T-helper 2 cell treated with Interferon-gamma antibody and Interleukin-4, amounts not matched to agents 100 ng/mL and 5 ng/mL, for 36 hours (primary cell): ENCODE data around the gene MVK. TPM values are rescaled to one million over a fixed set of nuclear protein-coding genes. Genes with fewer than 3 reads are reported as not detected.

Experiments
- intact Hi-C: fragments of 100-400 bp; cut with micrococcal nuclease; formaldehyde crosslinking; loops from one replicate; pipeline ENCODE4 v1.15.1; 2023
- total RNA-seq: library from RNA; stranded (reverse); gene quantifications from 2 replicates; pipeline ENCODE4 v1.2.3, GENCODE V29; 2022

Gene MVK
- total RNA-seq, 1 donor from 2014 or later = 15.6 TPM

GRCh38 chr12:109544955-109545531 is 28.6 kb upstream of the MVK start:
- intact Hi-C loops = no loop called here

- intact Hi-C loops = no loop called here
Observed at GRCh38 chr12:109545826-109546225, 27.8 kb upstream of the MVK start.

DNA sequence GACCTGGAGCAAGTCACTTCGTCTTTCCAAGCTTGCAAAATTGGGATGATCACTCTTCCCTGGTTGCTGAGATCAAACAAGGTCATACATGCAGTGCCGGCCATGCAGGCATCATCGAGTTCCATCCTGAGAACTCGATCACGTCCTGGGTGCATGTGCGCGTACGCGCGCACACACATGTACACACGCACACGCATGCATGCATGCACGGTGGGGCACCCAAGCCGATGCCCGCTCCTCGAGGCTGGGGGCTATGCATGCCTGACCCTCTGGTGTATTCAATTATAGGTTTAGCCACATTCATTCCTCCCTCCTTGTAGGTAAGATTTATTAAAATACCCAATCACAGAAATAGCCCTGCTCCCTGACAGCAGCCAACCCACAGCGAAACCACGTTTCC is 26.3 kb upstream of the MVK start:
- intact Hi-C loops = no loop called here

DNA sequence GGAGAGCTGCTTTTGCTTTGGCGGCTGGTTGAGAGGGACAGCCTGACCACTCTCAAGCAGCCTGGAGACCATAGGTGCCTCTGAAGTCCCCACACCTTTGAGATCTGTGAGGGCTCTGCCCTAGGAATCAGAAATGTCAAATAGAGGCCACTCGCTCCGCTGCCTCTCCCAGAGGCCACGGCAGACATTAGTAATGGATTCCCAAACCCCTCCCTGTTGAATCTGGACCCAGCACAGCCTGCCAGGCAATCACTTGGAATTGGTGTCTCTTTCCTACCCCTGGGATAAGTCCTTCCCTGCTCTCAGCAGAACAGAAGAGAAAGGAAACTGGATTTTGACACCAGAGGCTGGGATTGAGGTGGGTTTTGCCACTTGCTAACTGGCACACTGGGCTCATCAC is 25.3 kb upstream of the MVK start:
- intact Hi-C loops = no loop called here

DNA sequence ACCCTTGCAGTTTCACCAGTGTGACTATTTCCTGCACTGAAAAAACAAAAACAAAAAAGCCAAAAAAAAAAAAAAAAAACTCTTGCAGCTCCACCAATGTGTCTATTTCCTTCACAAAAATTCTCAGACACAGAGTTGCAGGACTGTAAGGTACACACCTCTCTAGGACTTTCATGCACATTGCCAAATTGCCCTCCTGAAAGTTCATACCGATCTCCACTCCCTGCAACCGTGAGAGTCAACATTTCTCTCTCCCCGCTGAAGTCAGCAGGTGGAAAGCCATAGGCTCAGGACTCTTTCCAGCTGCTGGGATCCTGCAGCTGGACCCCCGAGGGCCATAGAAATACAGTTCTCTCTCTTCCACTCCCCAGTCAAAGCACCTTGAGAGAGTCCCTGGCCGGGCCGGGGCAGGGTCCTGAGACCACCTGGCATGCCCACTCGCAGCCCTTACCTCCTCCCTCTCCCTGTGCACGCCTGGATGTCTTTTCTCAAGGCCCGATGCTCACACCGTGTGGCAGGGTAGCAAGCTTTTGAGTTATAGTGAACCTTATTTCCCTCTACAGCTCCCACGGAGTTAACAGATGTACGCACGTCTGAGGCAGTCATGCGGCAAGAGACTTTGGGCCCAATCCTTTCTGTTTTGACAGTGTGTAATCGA is 23.9 kb upstream of the MVK start:
- intact Hi-C loops = no loop called here

- intact Hi-C loops = no loop called here
Observed at GRCh38 chr12:109550281-109550680, 23.3 kb upstream of the MVK start.

DNA sequence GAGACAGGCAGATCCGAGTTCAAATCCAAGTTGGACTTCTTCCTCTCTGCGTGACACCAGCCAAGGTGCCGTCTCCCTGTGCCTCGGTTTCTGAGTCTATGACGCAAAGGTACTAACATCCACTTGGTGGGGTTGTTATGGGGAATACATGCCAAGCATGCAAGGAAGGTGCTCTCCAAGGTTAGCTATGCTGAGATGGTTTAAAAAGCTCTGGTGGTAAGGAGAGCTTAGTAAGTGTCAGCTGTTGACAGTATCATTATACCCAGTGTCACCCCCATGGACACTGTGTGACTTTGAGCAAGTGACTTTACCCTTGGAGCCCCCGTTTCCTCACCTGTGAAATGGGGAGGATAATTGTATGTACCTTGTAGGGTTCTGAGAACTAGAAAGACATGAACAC is 22.5 kb upstream of the MVK start:
- intact Hi-C loops = no loop called here

GRCh38 chr12:109552971-109553370 is 20.6 kb upstream of the MVK start:
- intact Hi-C loops = no loop called here

GRCh38 chr12:109553483-109553882 is 20.1 kb upstream of the MVK start:
- intact Hi-C loops = no loop called here

- intact Hi-C loops = no loop called here
Observed at GRCh38 chr12:109553906-109554500, 19.6 kb upstream of the MVK start.

DNA sequence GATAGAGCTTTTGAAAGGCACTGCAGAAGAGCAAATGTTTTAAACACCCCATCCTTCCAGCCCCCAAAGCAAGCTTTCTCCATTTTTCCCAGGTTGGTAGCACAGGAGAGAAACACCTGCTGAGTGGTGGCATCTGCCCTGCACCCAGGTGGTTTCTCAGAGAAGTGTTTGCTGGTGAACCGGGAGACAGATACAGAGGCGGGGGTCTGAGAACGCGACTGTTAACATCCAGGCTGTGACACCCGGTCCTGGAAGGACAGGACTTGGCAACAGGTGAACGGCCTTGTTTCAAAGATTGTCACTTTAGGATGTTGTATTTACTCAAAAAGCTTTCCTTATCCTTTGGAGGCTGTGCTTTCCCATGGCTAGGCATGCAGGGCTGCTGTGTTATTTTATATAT is 18.8 kb upstream of the MVK start:
- intact Hi-C loops = no loop called here

GRCh38 chr12:109555431-109556315 is 17.9 kb upstream of the MVK start:
- intact Hi-C loops = no loop called here

- intact Hi-C loops = no loop called here
Observed at GRCh38 chr12:109557200-109557599, 16.4 kb upstream of the MVK start.

DNA sequence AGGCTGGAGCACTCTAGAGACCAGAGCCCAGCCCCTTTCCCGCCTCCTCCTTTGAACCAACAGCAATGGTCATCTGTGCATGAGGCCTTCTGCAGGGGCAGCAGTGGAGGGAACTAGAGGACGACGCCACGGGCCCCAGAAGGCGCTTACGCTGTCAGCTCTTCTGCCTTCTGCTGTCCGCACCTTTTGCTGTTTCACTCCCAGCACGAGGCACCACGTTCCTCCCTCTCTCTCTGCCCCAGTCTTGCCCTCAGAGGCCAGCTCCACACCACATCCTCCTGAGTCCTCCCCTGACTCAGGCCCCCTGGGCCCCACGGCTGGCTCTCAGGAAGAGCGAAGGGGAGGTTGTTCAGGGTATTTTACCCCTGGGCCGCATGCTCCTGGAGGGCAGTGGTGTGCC is 15.8 kb upstream of the MVK start:
- intact Hi-C loops = no loop called here

DNA sequence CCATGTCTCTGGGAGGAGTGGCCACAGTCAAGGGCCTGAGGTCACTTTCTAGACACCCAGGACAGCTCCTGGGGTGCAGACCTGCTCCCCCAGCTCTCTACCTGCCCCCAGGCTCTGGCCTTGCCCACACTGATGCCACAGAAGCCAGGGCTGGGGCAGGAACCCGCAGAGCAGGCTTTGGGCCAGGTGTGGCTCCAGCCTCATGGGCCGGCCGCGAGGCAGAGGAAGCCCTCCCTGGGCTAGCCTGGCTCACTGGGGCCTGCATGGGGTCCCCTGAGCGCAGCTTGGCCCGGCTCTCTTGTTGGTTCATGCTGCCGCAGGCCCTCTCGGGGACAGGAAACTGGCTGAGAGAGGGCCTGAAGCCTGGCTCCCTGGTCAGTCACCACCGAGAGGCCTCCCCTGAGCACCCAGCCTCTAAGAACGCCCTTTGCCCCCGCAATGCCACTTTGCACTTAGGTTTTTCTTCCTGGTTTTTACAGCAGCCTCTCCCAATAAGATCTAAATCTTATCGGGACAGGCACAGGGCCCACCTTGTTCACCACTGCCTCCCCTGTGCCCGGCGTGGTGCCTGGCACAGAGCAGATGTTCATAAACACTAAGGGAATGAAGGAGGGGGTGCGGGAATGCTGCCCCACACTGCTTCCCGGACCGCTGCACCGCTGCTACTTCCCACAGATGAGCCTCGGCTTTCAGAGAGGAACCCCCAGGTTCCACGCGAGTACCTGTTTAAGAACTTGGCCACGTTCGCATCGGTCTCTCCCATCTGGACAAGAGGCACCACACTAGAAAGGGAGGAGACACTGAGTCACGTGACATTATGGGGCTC is 15.0 kb upstream of the MVK start:
- intact Hi-C loops = no loop called here

- intact Hi-C loops = no loop called here
Observed at GRCh38 chr12:109559200-109559505, 14.4 kb upstream of the MVK start.

DNA sequence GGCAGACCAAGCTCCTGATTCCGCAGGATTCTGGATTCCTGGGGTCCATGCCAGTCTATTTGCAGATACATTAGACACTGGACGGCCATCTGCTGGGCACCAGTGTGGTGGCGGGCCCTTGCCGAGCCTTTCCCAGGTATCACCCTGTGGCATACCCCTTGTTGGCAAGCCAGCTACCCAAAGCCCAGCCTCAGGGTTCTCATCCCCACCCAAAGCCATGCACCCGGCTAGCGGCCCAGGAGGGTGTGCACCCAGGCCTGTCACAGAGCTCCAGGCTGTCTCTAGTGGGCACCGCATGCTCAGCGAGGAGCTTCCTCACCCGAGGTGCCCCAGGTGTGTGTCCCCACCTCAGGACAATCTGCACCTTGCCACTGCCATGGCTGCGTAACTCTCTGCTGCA is 14.0 kb upstream of the MVK start:
- intact Hi-C loops = no loop called here

- intact Hi-C loops = no loop called here
Observed at GRCh38 chr12:109560867-109561710, 12.5 kb upstream of the MVK start.

DNA sequence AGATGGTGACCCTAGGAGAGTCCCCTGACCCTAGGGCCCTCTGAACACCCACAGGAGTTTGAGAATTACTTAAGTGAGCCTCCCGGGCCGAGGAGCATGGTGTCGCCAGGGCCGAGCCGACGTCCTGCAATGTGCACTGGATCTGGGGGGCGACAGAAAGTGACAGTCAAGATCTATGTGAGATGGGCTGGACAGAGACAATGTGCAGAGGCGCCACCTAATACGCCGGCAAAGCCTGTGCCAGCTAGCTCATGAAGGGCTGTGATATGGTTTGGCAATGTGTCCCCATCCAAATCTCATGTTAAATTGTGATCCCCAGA is 11.9 kb upstream of the MVK start:
- intact Hi-C loops = no loop called here

GRCh38 chr12:109562871-109563270 is 10.7 kb upstream of the MVK start:
- intact Hi-C loops = no loop called here
